ENCODE results near the gene ITIH1.

- TF ChIP-seq CTCF (IDR thresholded peaks at IDR 0.05), result no peak
- no peak for TF ChIP-seq POLR2A (IDR thresholded peaks at IDR 0.05)
Observed at GRCh38 chr3:52773361-52774065, 3.9 kb upstream of the ITIH1 start.
